Loucy (cell line): ENCODE results near the gene MRTFA.

Experiments
- EZH2phosphoT487 ChIP-seq: fragments of 200-600 bp; IDR thresholded peaks from 2 replicates; pipeline ENCODE4 v1.6.1; 2018; ENCODE audit warnings: antibody characterized with exemption, mild to moderate bottlenecking, moderate library complexity, borderline replicate concordance
- TF ChIP-seq, protein P1 (sequence below): fragments of 200-600 bp; sonication (generic); conservative IDR thresholded peaks from 2 replicates; pipeline ENCODE4 v1.5.1; 2014; ENCODE audit warnings: mild to moderate bottlenecking, antibody characterized with exemption, low read length

DNA sequence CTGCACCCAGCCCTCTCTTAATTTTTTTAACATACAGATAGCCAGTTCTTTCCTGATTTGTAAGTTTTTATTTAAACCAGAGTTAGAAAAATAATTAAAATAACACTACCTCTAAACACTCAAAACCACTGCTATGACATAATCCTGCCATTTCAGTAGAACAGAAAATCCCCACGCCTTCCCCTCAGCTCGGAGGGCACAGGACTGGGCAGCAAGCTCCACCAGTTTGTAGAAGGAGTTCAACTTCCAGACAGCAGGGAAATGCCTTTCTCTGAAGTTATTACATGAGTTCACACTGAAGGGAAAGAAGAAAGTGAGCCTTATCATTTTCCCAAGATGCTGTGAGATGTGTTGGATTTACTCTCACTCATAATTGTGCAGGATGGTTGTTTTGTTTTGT, 114.4 kb downstream of the MRTFA start:
- TF ChIP-seq, protein P1, sequence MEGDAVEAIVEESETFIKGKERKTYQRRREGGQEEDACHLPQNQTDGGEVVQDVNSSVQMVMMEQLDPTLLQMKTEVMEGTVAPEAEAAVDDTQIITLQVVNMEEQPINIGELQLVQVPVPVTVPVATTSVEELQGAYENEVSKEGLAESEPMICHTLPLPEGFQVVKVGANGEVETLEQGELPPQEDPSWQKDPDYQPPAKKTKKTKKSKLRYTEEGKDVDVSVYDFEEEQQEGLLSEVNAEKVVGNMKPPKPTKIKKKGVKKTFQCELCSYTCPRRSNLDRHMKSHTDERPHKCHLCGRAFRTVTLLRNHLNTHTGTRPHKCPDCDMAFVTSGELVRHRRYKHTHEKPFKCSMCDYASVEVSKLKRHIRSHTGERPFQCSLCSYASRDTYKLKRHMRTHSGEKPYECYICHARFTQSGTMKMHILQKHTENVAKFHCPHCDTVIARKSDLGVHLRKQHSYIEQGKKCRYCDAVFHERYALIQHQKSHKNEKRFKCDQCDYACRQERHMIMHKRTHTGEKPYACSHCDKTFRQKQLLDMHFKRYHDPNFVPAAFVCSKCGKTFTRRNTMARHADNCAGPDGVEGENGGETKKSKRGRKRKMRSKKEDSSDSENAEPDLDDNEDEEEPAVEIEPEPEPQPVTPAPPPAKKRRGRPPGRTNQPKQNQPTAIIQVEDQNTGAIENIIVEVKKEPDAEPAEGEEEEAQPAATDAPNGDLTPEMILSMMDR: no peak
- no peak for TF ChIP-seq EZH2phosphoT487
